ACC112 (cell line): ENCODE results near the gene CSRNP2.
"Not testable (repeated sequence)": the region's sequence is repeated elsewhere in the genome, so short reads cannot be mapped to it uniquely, and the experiment has no call there.

Source experiments
- H2AFZ ChIP-seq: fragments of 200-600 bp; sonication (generic); one replicate; pipeline ENCODE4 v1.6.0; 2017; ENCODE audit warnings: antibody characterized with exemption, low read length; ENCODE audit not compliant: unreplicated experiment
- H3K27ac ChIP-seq: fragments of 200-600 bp; sonication (generic); 2 replicates; pipeline ENCODE4 v1.5.1; 2014; ENCODE audit warnings: low read depth, mild to moderate bottlenecking, antibody characterized with exemption, low read length, moderate library complexity
- H3K27me3 ChIP-seq: fragments of 200-600 bp; sonication (generic); 2 replicates; pipeline ENCODE4 v1.6.1; 2014; ENCODE audit warnings: mild to moderate bottlenecking, antibody characterized with exemption, low read length, moderate library complexity, mixed read lengths; ENCODE audit not compliant: insufficient read depth
- H3K36me3 ChIP-seq: fragments of 200-600 bp; sonication (generic); 2 replicates; pipeline ENCODE4 v1.6.1; 2016; ENCODE audit warnings: mild to moderate bottlenecking, antibody characterized with exemption, low read length, moderate library complexity, mixed read lengths; ENCODE audit not compliant: insufficient read depth
- H3K4me1 ChIP-seq: fragments of 200-600 bp; sonication (generic); one replicate; pipeline ENCODE4 v1.6.1; 2016; ENCODE audit warnings: low read length, mixed read lengths; ENCODE audit not compliant: insufficient read depth, unreplicated experiment, control insufficient read depth
- H3K4me3 ChIP-seq: fragments of 200-600 bp; sonication (generic); 2 replicates; pipeline ENCODE4 v1.5.1; 2014; ENCODE audit warnings: mild to moderate bottlenecking, low read depth, low read length
- H3K79me2 ChIP-seq: fragments of 200-600 bp; sonication (generic); one replicate; pipeline ENCODE4 v1.6.0; 2016; ENCODE audit warnings: low read length; ENCODE audit not compliant: control insufficient read depth, unreplicated experiment, insufficient read depth

The CSRNP2 gene

GRCh38 chr12:51108136-51108535 is 24.7 kb upstream of the CSRNP2 start:
- Histone ChIP-seq H3K79me2 (no peaks in the 10 kb centered on the region), H3K27ac (no peak overlapping the region), H3K27me3 (no peaks in the 10 kb centered on the region), H2AFZ (no peak overlapping the region), H3K4me3 (no peak overlapping the region), H3K36me3 (peaks cover 18% of the 10 kb centered on the region), H3K4me1 (no peaks in the 10 kb centered on the region)

GRCh38 chr12:51103977-51104376 is 20.6 kb upstream of the CSRNP2 start:
- Histone ChIP-seq H3K79me2 (no peaks in the 10 kb centered on the region), H3K4me1 (no peaks in the 10 kb centered on the region), H3K36me3 (peaks cover 24% of the 10 kb centered on the region), H2AFZ (no peak overlapping the region), H3K4me3 (no peak overlapping the region), H3K27me3 (no peaks in the 10 kb centered on the region), H3K27ac (no peak overlapping the region)

GRCh38 chr12:51098611-51099010 is 15.2 kb upstream of the CSRNP2 start:
- H3K4me3 ChIP-seq = no peak overlapping the region
- no peak overlapping the region for H2AFZ ChIP-seq
- H3K27ac ChIP-seq = no peak overlapping the region
- H3K27me3 ChIP-seq = no peaks in the 10 kb centered on the region
- H3K79me2 ChIP-seq = no peaks in the 10 kb centered on the region
- peaks cover 19% of the 10 kb centered on the region for H3K36me3 ChIP-seq
- H3K4me1 ChIP-seq = no peaks in the 10 kb centered on the region

GRCh38 chr12:51090705-51091229 is 7.4 kb upstream of the CSRNP2 start:
- Histone ChIP-seq H3K4me3 (no peak overlapping the region), H2AFZ (no peak overlapping the region), H3K36me3 (peaks cover 5% of the 10 kb centered on the region; the same call in 1 of the 2 replicates), H3K4me1 (no peaks in the 10 kb centered on the region), H3K27ac (no peak overlapping the region), H3K79me2 (no peaks in the 10 kb centered on the region), H3K27me3 (no peaks in the 10 kb centered on the region)

- H3K4me3 ChIP-seq = no peak overlapping the region
- H2AFZ ChIP-seq = no peak overlapping the region
- no peaks in the 10 kb centered on the region for H3K36me3 ChIP-seq
- H3K4me1 ChIP-seq = no peaks in the 10 kb centered on the region
- H3K27ac ChIP-seq = no peak overlapping the region
- peaks cover 2% of the 10 kb centered on the region for H3K79me2 ChIP-seq
- H3K27me3 ChIP-seq = no peaks in the 10 kb centered on the region
These were observed 4.4 kb upstream of the CSRNP2 start for GRCh38 chr12:51087818-51088217.

GRCh38 chr12:51086933-51087332 is 3.5 kb upstream of the CSRNP2 start:
- Histone ChIP-seq H3K36me3 (no peaks in the 10 kb centered on the region), H3K4me1 (peaks cover 2% of the 10 kb centered on the region), H3K27me3 (no peaks in the 10 kb centered on the region), H3K4me3 (no peak overlapping the region), H3K27ac (no peak overlapping the region), H3K79me2 (peaks cover 11% of the 10 kb centered on the region), H2AFZ (no peak overlapping the region)

GRCh38 chr12:51085757-51086156 is 2.4 kb upstream of the CSRNP2 start:
- Histone ChIP-seq H3K27ac (no peak overlapping the region), H3K27me3 (no peaks in the 10 kb centered on the region), H3K36me3 (no peaks in the 10 kb centered on the region), H3K4me3 (no peak overlapping the region), H3K79me2 (peaks cover 21% of the 10 kb centered on the region), H2AFZ (no peak overlapping the region), H3K4me1 (peaks cover 9% of the 10 kb centered on the region)

GRCh38 chr12:51082561-51083125 is 753 bp downstream of the CSRNP2 start:
- peaks cover 37% of the 10 kb centered on the region for H3K79me2 ChIP-seq
- peak overlapping the region; percentile 99 for H3K4me3 ChIP-seq
- no peaks in the 10 kb centered on the region for H3K36me3 ChIP-seq
- H2AFZ ChIP-seq = peak overlapping the region; percentile 73
- peaks cover 9% of the 10 kb centered on the region for H3K4me1 ChIP-seq
- H3K27me3 ChIP-seq = no peaks in the 10 kb centered on the region
- H3K27ac ChIP-seq = peak overlapping the region; percentile 69

GRCh38 chr12:51081421-51081820 is 2.0 kb downstream of the CSRNP2 start:
- Histone ChIP-seq H3K27me3 (no peaks in the 10 kb centered on the region), H3K27ac (no peak overlapping the region), H3K79me2 (peaks cover 50% of the 10 kb centered on the region), H3K36me3 (no peaks in the 10 kb centered on the region), H2AFZ (no peak overlapping the region), H3K4me3 (peak overlapping the region; percentile 99), H3K4me1 (peaks cover 9% of the 10 kb centered on the region)

- H3K27ac ChIP-seq = no peak overlapping the region
- no peak overlapping the region for H3K4me3 ChIP-seq
- no peaks in the 10 kb centered on the region for H3K36me3 ChIP-seq
- peaks cover 60% of the 10 kb centered on the region for H3K79me2 ChIP-seq
- H3K27me3 ChIP-seq = no peaks in the 10 kb centered on the region
- H2AFZ ChIP-seq = no peak overlapping the region
- H3K4me1 ChIP-seq = peaks cover 9% of the 10 kb centered on the region
These were observed 3.3 kb downstream of the CSRNP2 start for GRCh38 chr12:51080136-51080535.

- H3K4me3 ChIP-seq, H3K27me3 ChIP-seq, H2AFZ ChIP-seq, H3K36me3 ChIP-seq, H3K27ac ChIP-seq, H3K4me1 ChIP-seq: not testable (repeated sequence)
- H3K79me2 ChIP-seq = peaks cover 64% of the 10 kb centered on the region
These were observed 4.5 kb downstream of the CSRNP2 start for GRCh38 chr12:51078866-51079265.
